ENCODE data around the gene CLASRP.
"Not testable (repeated sequence)": the region's sequence is repeated elsewhere in the genome, so short reads cannot be mapped to it uniquely, and the experiment has no call there.

CLASRP gene

GRCh38 chr19:45104658-45105349 is 66.0 kb downstream of the CLASRP start:
- FAIRE-seq: no peak

- not testable (repeated sequence) for FAIRE-seq
Observed at GRCh38 chr19:45106363-45106762, 67.5 kb downstream of the CLASRP start.

DNA sequence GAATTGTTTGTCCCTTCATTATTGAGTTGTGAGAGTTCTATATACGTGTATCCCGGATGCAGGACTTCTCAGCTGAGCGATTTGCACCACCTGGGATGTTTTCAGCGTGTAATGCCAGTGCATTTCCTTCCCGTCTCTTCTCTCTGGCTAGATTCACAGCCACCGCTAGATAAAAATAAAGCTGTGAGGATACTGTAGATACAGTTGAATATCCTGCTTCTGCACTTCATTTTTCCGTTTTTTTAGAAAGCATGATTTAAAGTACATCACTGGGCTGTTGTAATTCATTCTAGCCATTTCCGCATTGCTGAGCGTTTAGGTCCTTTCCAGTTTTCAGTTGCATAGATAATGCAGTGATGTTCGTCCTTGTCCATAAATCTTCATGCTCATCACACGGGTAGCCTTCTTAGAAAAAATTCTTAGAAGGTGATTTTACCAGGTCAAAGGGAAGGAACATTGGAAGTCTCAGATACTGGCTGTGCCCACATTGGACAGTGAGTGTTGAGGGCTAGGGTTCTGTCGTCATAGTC is 68.8 kb downstream of the CLASRP start:
- no peak for FAIRE-seq

DNA sequence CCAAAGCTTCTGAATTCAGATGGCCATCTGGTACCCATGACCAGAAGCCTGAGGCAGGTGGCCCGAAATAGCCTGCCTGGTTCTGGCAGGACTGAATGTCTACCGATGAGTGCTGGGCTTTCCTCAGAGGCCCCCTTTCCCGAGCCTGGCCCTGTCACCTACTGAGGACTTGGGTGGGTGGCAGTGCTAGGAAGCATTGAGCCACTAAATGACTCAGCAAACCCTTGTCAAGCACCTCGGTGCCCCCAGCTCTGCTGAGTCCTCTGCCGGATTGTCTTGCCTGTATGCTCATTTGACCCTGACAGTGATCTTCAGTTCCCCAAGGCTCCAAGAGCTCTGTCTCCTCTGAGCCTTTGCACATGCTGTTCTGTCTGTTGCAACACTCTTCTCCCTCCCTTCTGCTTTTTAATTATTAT is 72.0 kb downstream of the CLASRP start:
- FAIRE-seq: no peak

DNA sequence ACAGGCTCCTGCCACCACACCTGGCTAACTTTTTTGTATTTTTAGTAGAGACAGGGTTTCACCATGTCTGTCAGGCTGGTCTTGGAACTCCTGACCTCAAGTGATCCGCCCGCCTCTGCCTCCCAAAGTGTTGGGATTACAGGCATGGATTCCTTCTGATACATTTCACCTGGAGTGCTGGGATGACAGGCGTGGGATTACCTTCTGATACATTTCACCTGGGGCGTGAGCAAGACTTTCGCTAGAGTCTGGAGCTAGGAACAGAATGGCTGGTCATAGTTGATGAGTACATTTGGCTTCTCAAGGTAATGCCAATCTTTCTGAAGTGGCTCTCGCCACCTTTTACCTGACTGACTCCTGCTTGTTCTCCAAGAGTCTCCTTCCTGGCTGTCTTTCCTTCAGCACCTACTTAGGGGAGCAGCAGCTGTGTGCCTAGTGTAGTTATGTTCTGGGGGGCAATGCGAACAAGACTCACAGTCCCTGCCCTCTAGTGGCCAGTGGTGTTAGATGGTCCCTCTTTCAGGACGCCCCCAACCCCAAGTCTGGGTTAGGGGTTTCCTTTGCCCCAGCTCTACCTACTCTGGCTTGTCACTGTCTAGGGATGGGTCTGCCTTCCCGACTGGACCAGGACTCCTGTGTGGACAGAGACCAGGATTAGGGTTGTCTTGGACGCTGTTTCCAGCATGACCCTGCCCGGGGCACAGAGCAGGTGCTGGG is 73.4 kb downstream of the CLASRP start:
- no peak for FAIRE-seq

DNA sequence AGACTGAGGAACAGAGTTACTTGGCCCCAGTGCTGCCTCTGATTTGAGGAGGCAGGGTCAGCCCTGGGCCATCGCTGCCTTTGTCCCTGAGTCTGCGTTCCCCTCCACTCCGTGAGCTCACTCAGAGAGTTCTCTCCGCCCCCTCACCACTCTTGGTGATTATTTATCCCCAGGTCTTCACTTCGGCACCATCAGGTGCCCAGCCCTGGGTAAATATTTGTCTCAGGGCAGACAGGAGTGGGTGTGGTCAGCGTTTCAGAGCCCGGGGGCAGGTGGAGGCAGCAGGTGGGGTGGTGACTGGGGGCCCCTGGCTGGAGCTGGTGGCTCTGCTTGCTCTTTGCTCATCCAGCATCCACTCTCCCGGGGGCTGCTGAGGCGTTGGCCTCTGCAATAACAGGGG is 74.8 kb downstream of the CLASRP start:
- no peak for FAIRE-seq

DNA sequence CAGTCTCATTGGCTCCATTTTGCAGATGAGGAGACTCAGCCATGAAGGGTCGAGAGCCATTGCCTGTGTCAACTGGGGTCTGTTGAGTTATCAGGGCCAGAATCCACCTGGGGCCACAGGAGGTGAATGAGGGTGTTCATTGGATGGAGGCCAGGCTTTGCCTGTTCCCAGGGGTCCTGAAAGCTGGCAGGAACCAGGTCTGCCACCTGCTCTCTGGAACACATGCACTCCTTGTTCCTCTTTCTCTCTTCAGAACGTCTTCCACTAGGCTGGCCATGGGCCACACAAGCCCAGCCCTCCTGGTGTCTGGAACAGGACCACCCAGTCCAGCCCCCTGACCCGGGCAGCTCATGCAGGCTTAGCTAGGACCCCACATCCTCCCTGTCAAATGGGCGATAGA is 75.3 kb downstream of the CLASRP start:
- no peak for FAIRE-seq

DNA sequence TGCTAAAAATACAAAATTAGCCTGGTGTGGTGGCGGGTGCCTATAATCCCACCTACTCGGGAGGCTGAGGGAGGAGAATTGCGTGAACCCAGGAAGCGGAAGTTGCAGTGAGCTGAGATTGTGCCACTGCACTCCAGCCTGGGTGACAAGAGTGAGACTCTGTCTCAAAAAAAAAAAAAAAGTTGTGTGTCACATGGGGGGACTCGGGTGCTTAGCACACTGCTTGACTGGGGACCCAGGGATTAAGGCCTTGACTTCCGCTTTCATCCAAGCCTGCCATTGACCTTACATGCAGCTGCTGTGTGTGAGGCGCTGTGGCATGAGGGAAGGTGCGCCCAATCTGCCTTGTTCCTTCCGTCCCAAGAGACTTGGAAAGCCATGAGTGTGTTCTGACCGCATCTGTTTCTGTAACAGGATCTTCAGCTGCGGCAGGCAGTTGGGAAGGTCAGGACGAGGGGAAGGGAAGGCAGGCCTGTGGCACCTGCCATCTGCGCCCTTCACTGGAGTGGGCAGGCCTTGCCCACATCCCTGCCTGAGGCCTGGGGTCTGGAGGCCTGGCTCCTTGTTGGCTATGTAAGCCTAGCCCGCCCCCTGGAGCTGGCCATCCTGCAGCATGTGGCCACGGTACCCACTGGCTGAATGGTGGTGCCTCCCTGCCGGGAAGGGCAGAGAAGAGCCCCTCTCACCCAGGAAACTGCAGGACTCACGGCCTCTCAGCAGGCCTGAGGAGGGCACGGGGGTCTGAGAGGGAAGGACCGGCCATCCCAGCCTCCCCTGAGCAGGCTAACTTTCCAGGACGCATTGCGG is 77.2 kb downstream of the CLASRP start:
- no peak for FAIRE-seq

DNA sequence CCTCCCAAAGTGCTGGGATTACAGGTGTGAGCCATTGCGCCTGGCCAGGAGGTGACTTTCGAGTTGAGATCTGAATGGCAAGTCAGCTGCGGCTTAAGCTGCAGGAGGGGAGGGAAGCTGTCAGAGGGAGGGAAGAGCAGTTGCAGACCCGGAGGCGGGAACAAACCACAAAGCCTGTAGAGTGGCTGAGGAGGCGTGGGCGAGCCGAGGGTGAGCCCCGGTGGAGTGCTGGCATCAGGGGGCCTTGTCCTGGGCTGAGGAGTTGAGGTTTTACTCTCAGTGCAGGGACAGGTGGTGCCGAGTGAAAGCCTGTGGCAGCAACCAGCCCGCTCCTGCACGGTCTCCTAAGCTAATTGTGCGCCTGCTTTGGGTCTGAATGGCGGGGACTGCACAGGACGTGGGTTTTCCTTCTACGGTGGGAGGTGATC is 78.3 kb downstream of the CLASRP start:
- no peak for FAIRE-seq

DNA sequence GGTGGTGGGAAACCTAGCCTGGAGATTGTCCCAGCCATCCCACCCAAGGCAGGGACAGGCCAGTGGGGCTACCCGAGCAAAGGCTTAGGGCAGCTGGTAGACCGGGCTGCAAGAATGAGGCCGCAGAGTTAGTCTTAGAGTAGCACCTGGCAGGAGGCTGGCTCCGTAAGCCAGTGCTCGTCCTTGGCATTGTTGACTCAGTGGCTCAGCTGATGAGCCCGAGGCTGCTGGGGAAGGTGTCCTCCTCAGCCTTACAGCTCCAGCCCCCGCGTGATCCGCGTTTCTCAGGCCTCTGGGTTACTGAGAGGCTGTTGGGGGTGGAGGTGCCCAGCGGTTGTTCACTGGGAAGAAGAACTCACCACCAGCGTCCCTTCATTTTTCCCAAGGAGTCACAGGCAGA is 78.8 kb downstream of the CLASRP start:
- FAIRE-seq: no peak

DNA sequence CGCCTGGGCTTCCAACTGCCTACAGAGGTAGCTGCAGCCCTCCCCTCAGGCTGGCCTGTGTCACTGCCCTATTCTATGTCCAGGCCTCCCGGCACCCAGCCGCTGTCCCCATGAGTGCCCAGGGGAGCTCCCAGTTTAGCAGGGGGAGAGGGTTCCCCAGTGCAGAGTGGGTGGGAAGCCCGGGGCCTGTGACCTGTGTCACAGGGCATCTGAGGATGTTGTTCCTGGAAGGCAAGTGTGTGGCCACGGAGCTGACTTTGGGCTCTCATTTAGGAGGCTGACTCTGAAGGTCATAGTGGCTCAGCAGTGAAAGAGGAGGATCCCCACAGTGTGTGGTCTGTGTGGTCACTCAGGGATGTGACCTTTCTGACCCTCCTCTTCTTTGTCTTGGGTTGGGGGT is 79.3 kb downstream of the CLASRP start:
- FAIRE-seq: no peak

GRCh38 chr19:45118591-45119355 is 79.9 kb downstream of the CLASRP start:
- FAIRE-seq: not testable (repeated sequence)

GRCh38 chr19:45119582-45119981 is 80.7 kb downstream of the CLASRP start:
- FAIRE-seq: no peak
